HG02943 (cell line): ENCODE results near the gene SLC26A9.

Experiments
- ATAC-seq: cut with Tn5 transposase; IDR thresholded peaks from one replicate; pipeline ENCODE4 v1.9.1; 2021; ENCODE audit warnings: mild to moderate bottlenecking, low read depth, moderate library complexity; ENCODE audit not compliant: unreplicated experiment

The SLC26A9 gene

GRCh38 chr1:205927676-205928075 is 15.6 kb downstream of the SLC26A9 start:
- ATAC-seq = no peak

DNA sequence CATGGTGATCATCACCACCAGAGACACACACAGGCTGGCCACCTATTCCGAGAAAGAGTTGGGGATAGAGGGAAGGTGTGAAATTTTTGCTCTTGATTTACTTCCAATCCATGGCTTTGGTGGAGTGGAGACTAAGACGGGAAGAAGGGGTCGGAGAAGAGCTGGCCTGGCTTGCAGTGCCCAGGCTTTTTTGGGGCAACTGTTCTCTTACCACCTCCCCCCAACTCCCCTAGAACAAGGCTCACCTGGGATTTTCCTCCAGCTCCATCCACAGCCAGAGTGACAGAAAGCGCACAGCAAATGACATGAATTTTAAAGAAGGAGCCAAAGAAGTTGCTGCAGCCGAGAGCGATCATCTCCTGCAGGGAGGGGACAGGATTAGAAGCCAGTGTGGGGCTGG is 16.0 kb downstream of the SLC26A9 start:
- no peak for ATAC-seq

GRCh38 chr1:205926636-205927035 is 16.6 kb downstream of the SLC26A9 start:
- no peak for ATAC-seq

- ATAC-seq = no peak
These were observed 17.0 kb downstream of the SLC26A9 start for GRCh38 chr1:205926213-205926612.

- no peak for ATAC-seq
These were observed 17.5 kb downstream of the SLC26A9 start for GRCh38 chr1:205925736-205926135.

- ATAC-seq = no peak
These were observed 18.8 kb downstream of the SLC26A9 start for GRCh38 chr1:205924460-205924790.

DNA sequence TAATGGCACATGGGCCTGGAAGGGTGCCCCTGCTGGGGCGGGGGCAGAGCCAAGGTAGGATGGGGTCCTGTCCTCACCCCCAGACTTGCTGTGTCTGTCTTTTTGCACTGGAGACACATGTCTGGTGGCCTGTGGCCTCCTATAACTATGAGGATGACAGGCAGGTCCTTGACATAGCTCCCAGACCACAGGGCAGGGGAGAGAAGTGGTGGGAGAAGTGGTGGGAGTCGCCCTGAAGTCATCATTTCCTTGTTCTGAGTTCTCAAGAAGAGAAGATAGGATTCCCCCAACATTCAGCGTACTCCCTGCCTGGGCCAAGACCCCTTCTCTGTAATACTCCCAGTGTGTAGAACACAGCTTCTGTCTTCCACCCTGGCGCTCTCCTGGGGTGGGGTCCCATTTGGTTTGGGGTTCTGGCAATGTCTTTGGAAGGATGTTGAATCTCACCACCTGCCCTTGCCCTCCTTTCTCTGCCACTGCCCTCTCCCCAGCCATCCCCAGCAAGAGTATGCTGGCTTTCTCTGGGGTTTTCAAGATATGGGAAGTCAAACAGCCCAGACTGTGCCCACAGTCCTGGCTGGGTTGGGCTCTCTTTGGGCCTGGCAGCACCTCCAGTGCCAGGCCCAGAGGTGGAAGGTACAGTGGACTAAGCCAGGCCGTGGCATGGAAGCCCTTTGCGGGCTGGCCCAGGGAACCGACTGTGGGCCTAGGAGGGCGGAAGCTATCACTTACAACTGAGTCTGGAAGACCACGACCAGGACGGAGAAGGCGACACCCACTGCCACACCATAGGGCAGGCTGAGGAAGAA is 19.4 kb downstream of the SLC26A9 start:
- no peak for ATAC-seq

DNA sequence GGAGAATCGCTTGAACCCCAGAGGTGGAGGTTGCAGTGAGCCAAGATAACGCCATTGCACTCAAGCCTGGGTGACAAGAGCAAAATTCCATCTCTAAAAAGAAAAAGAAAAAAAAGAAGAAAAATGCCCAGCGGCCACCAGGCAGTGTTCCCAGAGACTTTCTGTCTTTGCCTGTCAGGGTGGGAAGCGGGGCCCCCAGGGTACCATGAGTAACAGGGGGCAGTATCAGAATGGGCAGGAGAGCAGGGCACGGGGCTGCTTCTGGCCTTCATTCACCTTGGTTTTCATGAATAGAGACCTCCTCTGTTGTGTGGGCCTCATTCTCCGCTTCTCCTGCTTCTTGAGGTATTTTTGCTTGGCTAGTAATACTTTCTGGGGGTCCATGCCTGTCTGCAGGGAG is 20.4 kb downstream of the SLC26A9 start:
- ATAC-seq = no peak

DNA sequence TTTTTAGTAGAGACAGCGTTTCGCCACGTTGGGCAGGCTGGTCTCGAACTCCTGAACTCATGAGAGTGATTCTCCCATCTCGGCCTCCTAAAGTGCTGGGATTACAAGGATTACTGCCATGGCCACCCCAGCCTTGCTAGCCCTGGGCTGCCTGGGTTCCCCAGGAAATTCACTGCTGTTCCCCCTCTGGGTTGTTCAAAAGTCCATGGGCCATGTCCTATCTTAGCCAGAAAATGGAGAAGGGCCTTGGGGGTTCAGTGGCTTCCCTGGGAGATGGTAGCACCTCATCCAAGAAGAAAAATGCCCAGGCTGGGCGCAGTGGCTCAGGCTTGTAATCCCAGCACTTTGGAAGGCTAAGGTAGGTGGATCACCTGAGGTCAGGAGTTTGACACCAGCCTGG is 20.9 kb downstream of the SLC26A9 start:
- no peak for ATAC-seq

- no peak for ATAC-seq
These were observed 21.7 kb downstream of the SLC26A9 start for GRCh38 chr1:205921570-205921909.

DNA sequence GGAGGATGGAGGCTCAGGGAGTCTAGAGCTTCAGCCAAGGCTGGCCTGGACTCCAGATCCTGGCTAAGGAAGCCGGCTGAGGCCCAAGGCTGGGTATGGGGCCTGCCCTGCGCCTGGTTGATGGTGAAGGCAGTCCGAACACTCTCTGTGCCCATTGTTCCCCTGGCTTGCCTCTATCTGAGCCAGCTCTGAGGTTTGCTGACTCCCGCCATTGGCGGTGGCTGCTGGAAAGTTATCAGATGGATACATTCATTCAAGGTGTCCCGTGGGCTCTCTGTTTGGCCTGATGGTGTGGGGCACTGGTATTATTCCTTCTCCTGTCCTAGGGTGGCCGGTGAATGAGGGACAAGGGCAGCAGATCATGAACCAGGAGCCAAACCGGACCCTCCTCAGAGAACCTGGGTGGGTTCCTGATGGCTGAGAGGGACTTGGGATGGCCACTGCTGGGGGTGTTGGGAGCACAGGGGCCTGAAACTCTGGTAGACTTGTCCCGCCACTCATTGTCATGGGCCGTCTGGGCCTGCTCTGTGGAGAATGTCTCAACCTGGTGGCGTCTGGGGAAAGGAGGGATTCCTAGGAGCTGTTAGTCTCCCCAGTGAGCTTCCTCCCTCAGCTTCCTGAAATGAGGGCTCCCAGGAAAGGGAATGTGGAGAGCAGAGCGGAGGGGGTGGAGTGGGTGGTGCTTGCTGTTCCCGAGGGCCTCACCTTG is 22.2 kb downstream of the SLC26A9 start:
- no peak for ATAC-seq

DNA sequence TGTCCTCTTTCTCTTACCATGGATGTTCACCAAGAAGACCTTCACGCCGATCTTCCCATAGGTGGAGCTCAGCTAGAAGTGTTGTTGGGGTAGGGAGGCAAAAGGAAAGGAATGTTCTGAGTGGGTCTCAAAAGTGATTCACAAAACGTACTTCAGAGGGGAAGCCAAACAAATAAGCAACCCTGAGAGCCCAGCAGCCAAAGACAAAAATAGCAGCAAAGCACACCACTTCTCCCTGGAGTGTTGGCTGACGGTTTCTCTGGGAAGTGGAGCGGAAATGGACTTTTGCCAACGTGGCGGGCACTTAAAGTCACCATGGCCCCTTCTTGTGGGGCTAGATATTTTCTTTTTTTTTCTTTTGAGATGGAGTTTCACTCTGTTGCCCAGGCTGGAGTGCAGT is 23.1 kb downstream of the SLC26A9 start:
- ATAC-seq = no peak

DNA sequence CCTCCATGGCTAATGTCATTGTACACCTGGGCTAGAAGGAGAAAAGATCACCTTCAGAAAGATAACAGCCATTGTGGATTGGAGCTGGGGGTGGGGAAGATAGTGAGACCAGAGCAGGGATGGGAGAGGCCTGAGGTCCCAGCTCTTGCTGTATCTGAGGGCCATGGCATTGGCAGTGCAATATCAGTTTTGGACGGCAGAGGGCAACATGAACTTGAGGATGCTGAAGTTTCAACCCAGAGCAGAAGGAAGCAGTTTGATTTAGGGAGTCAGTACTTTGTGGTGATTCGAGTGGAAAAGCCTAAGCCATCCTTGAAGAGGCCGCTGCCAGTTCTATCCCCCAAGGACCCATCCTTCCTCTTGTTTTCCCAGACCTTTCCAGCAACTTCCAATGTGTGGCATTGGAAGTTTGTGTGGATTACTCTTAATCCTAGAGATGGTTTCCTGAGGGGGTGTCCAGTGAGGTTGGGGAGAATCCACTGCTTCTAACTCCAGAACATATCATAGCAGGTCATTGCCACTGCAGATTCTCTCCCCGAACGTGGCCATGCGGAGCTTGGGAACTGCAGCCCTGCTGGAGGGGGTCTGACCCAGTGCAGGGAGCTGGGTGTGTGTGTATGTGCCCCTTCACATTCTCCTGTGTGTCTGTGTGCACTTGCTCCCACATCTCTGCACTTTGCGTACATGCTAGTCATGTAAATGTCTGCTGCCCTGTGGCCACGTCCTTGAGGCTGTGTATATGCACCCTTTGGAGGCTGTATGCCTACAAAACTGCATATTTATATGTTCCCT is 24.1 kb downstream of the SLC26A9 start:
- no peak for ATAC-seq

GRCh38 chr1:205917466-205918238 is 25.6 kb downstream of the SLC26A9 start:
- no peak for ATAC-seq

- no peak for ATAC-seq
These were observed 26.7 kb downstream of the SLC26A9 start for GRCh38 chr1:205916541-205916940.

- ATAC-seq = no peak
These were observed 27.8 kb downstream of the SLC26A9 start for GRCh38 chr1:205915354-205915990.

DNA sequence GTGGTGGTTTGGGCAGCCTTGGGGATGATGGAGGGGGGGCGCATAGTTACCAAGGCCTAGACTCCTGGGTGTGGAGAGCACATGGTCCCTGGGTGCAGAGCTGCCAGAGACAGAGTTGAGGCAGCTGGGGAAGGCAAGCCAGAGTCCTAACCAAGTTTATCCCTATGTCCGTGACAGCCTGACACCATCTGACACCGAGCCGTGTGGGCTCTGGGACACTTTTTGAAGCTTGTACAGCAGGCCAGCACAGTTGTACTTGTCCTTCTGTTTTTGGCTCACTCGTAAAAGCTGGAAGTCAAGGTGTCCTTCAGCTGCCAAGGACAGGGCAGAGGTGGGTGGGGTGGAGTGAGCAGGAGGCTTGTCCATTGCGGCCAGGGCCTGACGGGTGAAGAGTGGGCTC is 28.5 kb downstream of the SLC26A9 start:
- no peak for ATAC-seq

GRCh38 chr1:205914155-205914507 is 29.1 kb downstream of the SLC26A9 start:
- ATAC-seq = no peak

GRCh38 chr1:205913451-205914154 is 29.7 kb downstream of the SLC26A9 start:
- no peak for ATAC-seq

DNA sequence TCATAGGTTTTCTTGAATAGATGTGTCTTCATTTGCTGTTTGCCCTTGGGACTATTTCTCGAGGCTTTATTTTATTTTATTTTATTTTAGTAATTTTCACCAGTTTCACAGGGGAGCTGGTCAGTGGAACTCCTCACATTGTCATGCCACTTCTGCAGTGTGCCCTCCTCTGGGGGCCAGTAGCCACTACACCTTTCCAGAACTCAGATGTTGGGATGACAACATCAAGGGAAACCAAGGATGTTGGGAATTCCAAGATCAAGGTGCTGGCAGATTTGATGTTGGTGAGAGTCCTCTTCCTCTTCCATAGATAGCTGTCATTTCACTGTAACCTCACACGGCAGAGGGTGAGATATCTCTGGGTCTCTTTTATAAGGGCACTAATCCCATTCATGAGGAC is 35.5 kb downstream of the SLC26A9 start:
- ATAC-seq = no peak
